HG02763 (cell line): ENCODE results near the gene RARS1.

ENCODE experiments used
- ATAC-seq: cut with Tn5 transposase; IDR thresholded peaks from one replicate; pipeline ENCODE4 v1.9.1; 2021; ENCODE audit warnings: mild to moderate bottlenecking, moderate library complexity; ENCODE audit not compliant: unreplicated experiment

RARS1 gene

GRCh38 chr5:168486136-168486879, at the start of gene RARS1:
RARS1 (plus strand) TSS chr5:168486471; CDS start chr5:168486499, 28 bp downstream.
- peak; percentile 76 for ATAC-seq

- ATAC-seq: no peak
These were observed 47.9 kb upstream of the RARS1 start for GRCh38 chr5:168438349-168438748.

GRCh38 chr5:168443533-168443932, 42.7 kb upstream of the RARS1 start:
- no peak for ATAC-seq

GRCh38 chr5:168443950-168444700, 42.1 kb upstream of the RARS1 start:
- no peak for ATAC-seq

- no peak for ATAC-seq
These were observed 39.2 kb upstream of the RARS1 start for GRCh38 chr5:168446983-168447619.

- no peak for ATAC-seq
These were observed 38.5 kb upstream of the RARS1 start for GRCh38 chr5:168447808-168448207.

- no peak for ATAC-seq
These were observed 37.1 kb upstream of the RARS1 start for GRCh38 chr5:168449166-168449565.

- ATAC-seq: no peak
These were observed 34.7 kb upstream of the RARS1 start for GRCh38 chr5:168451565-168451964.

- no peak for ATAC-seq
These were observed 31.1 kb upstream of the RARS1 start for GRCh38 chr5:168455201-168455600.

GRCh38 chr5:168457542-168457941, 28.7 kb upstream of the RARS1 start:
- ATAC-seq: no peak

GRCh38 chr5:168460606-168461005, 25.7 kb upstream of the RARS1 start:
- no peak for ATAC-seq

- ATAC-seq: no peak
These were observed 23.2 kb upstream of the RARS1 start for GRCh38 chr5:168463081-168463480.

GRCh38 chr5:168464214-168464613, 22.1 kb upstream of the RARS1 start:
- ATAC-seq: no peak

- ATAC-seq: no peak
These were observed 21.6 kb upstream of the RARS1 start for GRCh38 chr5:168464641-168465040.

GRCh38 chr5:168467755-168468330, 18.4 kb upstream of the RARS1 start:
- ATAC-seq: no peak

GRCh38 chr5:168468836-168469235, 17.4 kb upstream of the RARS1 start:
- ATAC-seq: no peak

- no peak for ATAC-seq
These were observed 16.5 kb upstream of the RARS1 start for GRCh38 chr5:168469816-168470215.

GRCh38 chr5:168471785-168472184, 14.5 kb upstream of the RARS1 start:
- no peak for ATAC-seq

- no peak for ATAC-seq
These were observed 13.9 kb upstream of the RARS1 start for GRCh38 chr5:168472329-168472728.

GRCh38 chr5:168474319-168474718, 12.0 kb upstream of the RARS1 start:
- no peak for ATAC-seq

GRCh38 chr5:168477060-168477459, 9.2 kb upstream of the RARS1 start:
- no peak for ATAC-seq
